ENCODE measurements around the gene FMR1NB. TPM values are rescaled to one million over a fixed set of nuclear protein-coding genes. Genes with fewer than 3 reads are reported as not detected.

The FMR1NB gene
- total RNA-seq, 1 experiment from 2014 or later: not detected

GRCh38 chrX:148037020-148037419 is 55.9 kb downstream of the FMR1NB start:
- intact Hi-C loops (cut with micrococcal nuclease; ENCODE audit: unreplicated experiment): no loop called here
- DNase-seq: no peak
- H3K4me1 ChIP-seq: no peaks in the 10 kb centered on the region
- Mint-ChIP-seq H3K36me3 (ENCODE audit: insufficient read depth, unreplicated experiment) (no peaks in the 10 kb centered on the region), H3K4me1 (ENCODE audit: low read depth, unreplicated experiment) (no peaks in the 10 kb centered on the region), H3K9me3 (ENCODE audit: unreplicated experiment) (no peaks in the 10 kb centered on the region), H3K27ac (ENCODE audit: unreplicated experiment) (no peak overlapping the region), H3K4me3 (ENCODE audit: unreplicated experiment) (no peak overlapping the region), H3K27me3 (ENCODE audit: insufficient read depth, unreplicated experiment) (peaks cover 3% of the 10 kb centered on the region)
- H3K36me3 ChIP-seq (ENCODE audit: control insufficient read depth, insufficient read depth, low read length): no peaks in the 10 kb centered on the region
- no peak overlapping the region for H3K4me3 ChIP-seq (ENCODE audit: low read depth, low read length)
- POLR2A ChIA-PET: no interaction called here
- H3K9me3 ChIP-seq: no peaks in the 10 kb centered on the region
- BruUV-seq (replicated peaks): no TSS peak
- no peaks in the 10 kb centered on the region; the same call in 1 of the 2 replicates for H3K27me3 ChIP-seq (replicated peaks; ENCODE audit: control insufficient read depth, insufficient read depth, low read length)
- TF ChIP-seq CTCF (IDR thresholded peaks at IDR 0.05; ENCODE audit: insufficient read depth in 1 of 2, low read depth in 1 of 2, low read length in 1 of 2, severe bottlenecking in 1 of 2, unreplicated experiment in 1 of 2): no peak
- CTCF ChIA-PET: no interaction called here

- no peaks in the 10 kb centered on the region for H3K36me3 Mint-ChIP-seq (ENCODE audit: insufficient read depth, unreplicated experiment)
- Histone ChIP-seq H3K9me3 (no peaks in the 10 kb centered on the region), H3K4me1 (no peaks in the 10 kb centered on the region), H3K27me3 (replicated peaks; ENCODE audit: control insufficient read depth, insufficient read depth, low read length) (no peaks in the 10 kb centered on the region; the same call in 1 of the 2 replicates), H3K4me3 (ENCODE audit: low read depth, low read length) (no peak overlapping the region), H3K36me3 (ENCODE audit: control insufficient read depth, insufficient read depth, low read length) (no peaks in the 10 kb centered on the region)
- intact Hi-C loops (cut with micrococcal nuclease; ENCODE audit: unreplicated experiment): no loop called here
- no peak overlapping the region for H3K4me3 Mint-ChIP-seq (ENCODE audit: unreplicated experiment)
- no peaks in the 10 kb centered on the region for H3K9me3 Mint-ChIP-seq (ENCODE audit: unreplicated experiment)
- no peaks in the 10 kb centered on the region for H3K4me1 Mint-ChIP-seq (ENCODE audit: low read depth, unreplicated experiment)
- ChIA-PET POLR2A (no interaction called here), CTCF (no interaction called here)
- no peaks in the 10 kb centered on the region for H3K27me3 Mint-ChIP-seq (ENCODE audit: insufficient read depth, unreplicated experiment)
- no peak for DNase-seq
- no peak overlapping the region for H3K27ac Mint-ChIP-seq (ENCODE audit: unreplicated experiment)
- TF ChIP-seq CTCF (IDR thresholded peaks at IDR 0.05; ENCODE audit: insufficient read depth in 1 of 2, low read depth in 1 of 2, low read length in 1 of 2, severe bottlenecking in 1 of 2, unreplicated experiment in 1 of 2): no peak
- BruUV-seq (replicated peaks): no TSS peak
These were observed 62.2 kb downstream of the FMR1NB start for GRCh38 chrX:148043271-148043855.

- CTCF ChIA-PET: no interaction called here
These were observed 66.1 kb downstream of the FMR1NB start for GRCh38 chrX:148047200-148047599.

More at GRCh38 chrX:148047200-148047599, 66.1 kb downstream of the FMR1NB start:
- Mint-ChIP-seq H3K4me3 (ENCODE audit: unreplicated experiment) (no peak overlapping the region), H3K9me3 (ENCODE audit: unreplicated experiment) (no peaks in the 10 kb centered on the region), H3K36me3 (ENCODE audit: insufficient read depth, unreplicated experiment) (no peaks in the 10 kb centered on the region), H3K4me1 (ENCODE audit: low read depth, unreplicated experiment) (no peaks in the 10 kb centered on the region), H3K27ac (ENCODE audit: unreplicated experiment) (no peak overlapping the region), H3K27me3 (ENCODE audit: insufficient read depth, unreplicated experiment) (no peaks in the 10 kb centered on the region)
- TF ChIP-seq CTCF (IDR thresholded peaks at IDR 0.05; ENCODE audit: insufficient read depth in 1 of 2, low read depth in 1 of 2, low read length in 1 of 2, severe bottlenecking in 1 of 2, unreplicated experiment in 1 of 2): no peak
- H3K4me3 ChIP-seq (ENCODE audit: low read depth, low read length): no peak overlapping the region
- H3K27me3 ChIP-seq (replicated peaks; ENCODE audit: control insufficient read depth, insufficient read depth, low read length): no peaks in the 10 kb centered on the region
- H3K4me1 ChIP-seq: no peaks in the 10 kb centered on the region
- intact Hi-C loops (cut with micrococcal nuclease; ENCODE audit: unreplicated experiment): no loop called here
- BruUV-seq (replicated peaks): no TSS peak
- POLR2A ChIA-PET: no interaction called here
- no peaks in the 10 kb centered on the region for H3K9me3 ChIP-seq
- DNase-seq: no peak
- H3K36me3 ChIP-seq (ENCODE audit: control insufficient read depth, insufficient read depth, low read length): no peaks in the 10 kb centered on the region
